GM12865 (cell line): Measurements from ENCODE around the gene CAPRIN1.
A peak's percentile ranks its signal among the peaks of the same experiment; 100 is the strongest.
"Not testable (repeated sequence)": the region's sequence is repeated elsewhere in the genome, so short reads cannot be mapped to it uniquely, and the experiment has no call there.

ENCODE experiments used
- DNase-seq: peaks from one replicate; pipeline ENCODE4 v3.0.0; 2010; ENCODE audit warnings: low read depth
- H3K4me3 ChIP-seq: 2 replicates; pipeline ENCODE4 v1.5.1; 2011; ENCODE audit warnings: mild to moderate bottlenecking, low read depth, low read length, control low read depth
- CTCF ChIP-seq: IDR thresholded peaks from 2 replicates; pipeline ENCODE4 v1.5.1; 2011; ENCODE audit warnings: low read length, control low read depth, low read depth, inconsistent platforms; ENCODE audit not compliant: insufficient read depth; ENCODE audit errors: missing control alignments

The CAPRIN1 gene

DNA sequence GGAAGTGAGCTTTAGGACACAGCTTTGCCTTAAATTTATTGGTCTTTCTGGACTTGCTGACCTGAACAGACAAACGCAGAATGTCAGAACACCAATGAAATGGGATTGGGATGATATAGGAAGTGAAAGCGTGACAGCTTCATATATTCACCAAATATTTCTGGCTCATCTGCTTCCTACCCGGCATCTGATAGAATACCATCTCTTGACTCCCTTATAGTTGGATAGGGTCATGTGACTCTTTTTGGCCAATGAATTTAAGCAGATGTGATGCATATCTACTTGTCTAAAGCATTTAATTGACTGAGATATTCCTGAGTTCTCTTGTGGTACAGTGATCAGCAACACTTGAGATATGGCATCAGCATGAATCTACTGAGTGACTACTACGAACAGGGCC is 2.5 kb upstream of the CAPRIN1 start:
- TF ChIP-seq CTCF, result no peak
- DNase-seq, result no peak

GRCh38 chr11:34050581-34051348 is 766 bp upstream of the CAPRIN1 start:
- peak overlapping the region; percentile 70 for H3K4me3 ChIP-seq
- DNase-seq, result no peak
- TF ChIP-seq CTCF, result no peak

More for the DNA sequence above, 2.5 kb upstream of the CAPRIN1 start:
- H3K4me3 ChIP-seq, result no peak overlapping the region

DNA sequence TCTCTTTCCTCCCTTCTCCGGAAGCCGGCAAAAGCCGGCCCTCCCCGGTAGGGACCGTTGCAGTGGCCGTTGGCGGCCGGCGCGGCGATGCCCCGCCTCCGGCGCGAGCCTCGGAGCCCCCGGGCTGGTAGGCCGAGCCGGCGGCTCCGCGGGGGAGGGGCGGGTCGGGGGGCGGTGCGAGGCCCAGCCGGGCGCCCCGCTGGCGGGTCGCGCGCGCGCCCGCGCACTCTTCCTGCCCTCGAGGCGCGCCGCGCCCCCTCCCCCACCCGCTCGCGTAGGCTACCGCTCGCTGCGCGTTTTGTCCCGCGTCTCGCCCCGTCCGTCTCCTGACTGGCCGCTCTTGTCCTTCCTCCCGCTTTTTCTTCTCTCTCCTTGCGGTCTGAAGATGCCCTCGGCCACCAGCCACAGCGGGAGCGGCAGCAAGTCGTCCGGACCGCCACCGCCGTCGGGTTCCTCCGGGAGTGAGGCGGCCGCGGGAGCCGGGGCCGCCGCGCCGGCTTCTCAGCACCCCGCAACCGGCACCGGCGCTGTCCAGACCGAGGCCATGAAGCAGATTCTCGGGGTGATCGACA is 591 bp downstream of the CAPRIN1 start:
- peak; percentile 94 for DNase-seq
- peak overlapping the region; percentile 83 for H3K4me3 ChIP-seq
- no peak for TF ChIP-seq CTCF

- peak overlapping the region; percentile 83 for H3K4me3 ChIP-seq
- TF ChIP-seq CTCF, result no peak
- DNase-seq, result peak; percentile 41
Measured at GRCh38 chr11:34052608-34053160, 1.2 kb downstream of the CAPRIN1 start.

DNA sequence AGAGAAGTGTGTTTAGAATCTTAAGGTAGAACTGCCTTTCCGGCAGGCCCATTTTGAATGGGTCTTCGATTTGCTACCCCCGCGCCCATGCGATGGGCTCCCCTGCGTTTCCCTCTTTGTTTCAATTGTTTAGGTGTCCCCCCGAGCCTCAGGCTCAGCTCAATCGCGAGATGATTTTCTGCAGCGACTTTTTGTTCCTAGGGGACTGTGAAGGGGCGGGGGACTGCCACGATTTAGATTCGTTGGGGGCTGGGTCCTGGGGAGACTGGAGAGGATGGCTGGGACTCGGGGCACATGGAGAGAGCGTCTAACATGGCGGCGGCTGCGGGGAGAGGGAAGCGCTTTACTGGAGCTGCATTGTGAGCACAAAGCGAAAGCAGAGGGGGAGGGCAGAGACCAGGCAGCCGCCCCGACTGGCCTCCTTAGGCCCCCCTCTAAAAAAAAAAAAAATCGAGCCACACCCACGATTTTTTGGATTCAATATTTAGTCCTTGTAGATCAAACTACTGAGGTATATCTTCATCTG is 1.7 kb downstream of the CAPRIN1 start:
- no peak for TF ChIP-seq CTCF
- DNase-seq, result peak; percentile 89
- peak overlapping the region; percentile 83 for H3K4me3 ChIP-seq

DNA sequence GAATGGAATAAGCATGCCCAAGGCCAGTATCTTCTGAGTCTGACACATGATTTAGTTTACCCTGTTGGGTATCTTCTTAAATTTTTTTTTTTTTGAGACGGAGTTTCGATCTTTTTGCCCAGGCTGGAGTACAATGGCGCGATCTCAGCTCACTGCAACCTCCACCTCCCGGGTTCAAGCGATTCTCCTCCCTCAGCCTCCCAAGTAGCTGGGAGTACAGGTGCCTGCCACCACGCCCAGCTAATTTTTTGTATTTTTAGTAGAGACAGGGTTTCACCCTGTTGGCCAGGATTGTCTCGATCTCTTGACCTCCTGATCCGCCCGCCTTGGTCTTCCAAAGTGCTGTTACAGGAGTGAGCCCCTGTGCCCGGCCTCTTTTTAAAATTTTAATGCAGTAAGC is 2.8 kb downstream of the CAPRIN1 start:
- H3K4me3 ChIP-seq, result peak overlapping the region; percentile 83
- not testable (repeated sequence) for DNase-seq

- peak overlapping the region; percentile 8; the same call in 1 of the 2 replicates for H3K4me3 ChIP-seq
- no peak for TF ChIP-seq CTCF
- DNase-seq, result no peak
Measured at GRCh38 chr11:34055218-34056000, 3.9 kb downstream of the CAPRIN1 start.
